ENCODE measurements around the gene RNF141.

DNA sequence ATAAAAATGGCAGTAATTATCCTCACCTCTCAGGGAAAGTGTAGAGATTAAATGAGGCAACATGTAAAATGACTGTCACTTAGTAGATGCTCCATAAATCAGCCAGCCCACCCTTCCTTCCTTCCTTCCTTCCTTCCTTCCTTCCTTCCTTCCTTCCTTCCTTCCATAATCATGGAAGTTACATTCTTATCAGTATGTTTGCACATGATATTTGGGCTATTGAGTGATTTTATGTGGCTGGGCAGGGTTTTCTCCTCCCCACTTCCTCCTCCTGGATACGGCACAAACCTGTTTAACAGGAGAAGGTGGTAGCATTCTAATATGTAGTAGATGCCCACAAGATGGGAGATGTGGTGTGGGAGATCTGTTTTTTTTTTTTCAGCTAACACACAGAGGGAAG is 15.6 kb upstream of the RNF141 start:
- TF ChIP-seq, protein P1, sequence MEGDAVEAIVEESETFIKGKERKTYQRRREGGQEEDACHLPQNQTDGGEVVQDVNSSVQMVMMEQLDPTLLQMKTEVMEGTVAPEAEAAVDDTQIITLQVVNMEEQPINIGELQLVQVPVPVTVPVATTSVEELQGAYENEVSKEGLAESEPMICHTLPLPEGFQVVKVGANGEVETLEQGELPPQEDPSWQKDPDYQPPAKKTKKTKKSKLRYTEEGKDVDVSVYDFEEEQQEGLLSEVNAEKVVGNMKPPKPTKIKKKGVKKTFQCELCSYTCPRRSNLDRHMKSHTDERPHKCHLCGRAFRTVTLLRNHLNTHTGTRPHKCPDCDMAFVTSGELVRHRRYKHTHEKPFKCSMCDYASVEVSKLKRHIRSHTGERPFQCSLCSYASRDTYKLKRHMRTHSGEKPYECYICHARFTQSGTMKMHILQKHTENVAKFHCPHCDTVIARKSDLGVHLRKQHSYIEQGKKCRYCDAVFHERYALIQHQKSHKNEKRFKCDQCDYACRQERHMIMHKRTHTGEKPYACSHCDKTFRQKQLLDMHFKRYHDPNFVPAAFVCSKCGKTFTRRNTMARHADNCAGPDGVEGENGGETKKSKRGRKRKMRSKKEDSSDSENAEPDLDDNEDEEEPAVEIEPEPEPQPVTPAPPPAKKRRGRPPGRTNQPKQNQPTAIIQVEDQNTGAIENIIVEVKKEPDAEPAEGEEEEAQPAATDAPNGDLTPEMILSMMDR (IDR thresholded peaks at IDR 0.05; ENCODE audit: poor library complexity, severe bottlenecking) = no peak
- TF ChIP-seq POLR2AphosphoS5 (IDR thresholded peaks at IDR 0.05) (no peak), SMC3 (conservative IDR thresholded peaks at IDR 0.05; ENCODE audit: poor library complexity) (no peak), EZH2 (IDR thresholded peaks at IDR 0.05; ENCODE audit: borderline replicate concordance, insufficient read depth, low read length, poor library complexity, severe bottlenecking) (no peak)
- TF ChIP-seq, protein P2, sequence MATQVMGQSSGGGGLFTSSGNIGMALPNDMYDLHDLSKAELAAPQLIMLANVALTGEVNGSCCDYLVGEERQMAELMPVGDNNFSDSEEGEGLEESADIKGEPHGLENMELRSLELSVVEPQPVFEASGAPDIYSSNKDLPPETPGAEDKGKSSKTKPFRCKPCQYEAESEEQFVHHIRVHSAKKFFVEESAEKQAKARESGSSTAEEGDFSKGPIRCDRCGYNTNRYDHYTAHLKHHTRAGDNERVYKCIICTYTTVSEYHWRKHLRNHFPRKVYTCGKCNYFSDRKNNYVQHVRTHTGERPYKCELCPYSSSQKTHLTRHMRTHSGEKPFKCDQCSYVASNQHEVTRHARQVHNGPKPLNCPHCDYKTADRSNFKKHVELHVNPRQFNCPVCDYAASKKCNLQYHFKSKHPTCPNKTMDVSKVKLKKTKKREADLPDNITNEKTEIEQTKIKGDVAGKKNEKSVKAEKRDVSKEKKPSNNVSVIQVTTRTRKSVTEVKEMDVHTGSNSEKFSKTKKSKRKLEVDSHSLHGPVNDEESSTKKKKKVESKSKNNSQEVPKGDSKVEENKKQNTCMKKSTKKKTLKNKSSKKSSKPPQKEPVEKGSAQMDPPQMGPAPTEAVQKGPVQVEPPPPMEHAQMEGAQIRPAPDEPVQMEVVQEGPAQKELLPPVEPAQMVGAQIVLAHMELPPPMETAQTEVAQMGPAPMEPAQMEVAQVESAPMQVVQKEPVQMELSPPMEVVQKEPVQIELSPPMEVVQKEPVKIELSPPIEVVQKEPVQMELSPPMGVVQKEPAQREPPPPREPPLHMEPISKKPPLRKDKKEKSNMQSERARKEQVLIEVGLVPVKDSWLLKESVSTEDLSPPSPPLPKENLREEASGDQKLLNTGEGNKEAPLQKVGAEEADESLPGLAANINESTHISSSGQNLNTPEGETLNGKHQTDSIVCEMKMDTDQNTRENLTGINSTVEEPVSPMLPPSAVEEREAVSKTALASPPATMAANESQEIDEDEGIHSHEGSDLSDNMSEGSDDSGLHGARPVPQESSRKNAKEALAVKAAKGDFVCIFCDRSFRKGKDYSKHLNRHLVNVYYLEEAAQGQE (IDR thresholded peaks at IDR 0.05; ENCODE audit: borderline replicate concordance) = no peak

All from neural cell (in vitro differentiated cells).